Middle frontal gyrus (tissue), 1 donor: ENCODE data around the gene DRAP1.
A peak's percentile ranks its signal among the peaks of the same experiment; 100 is the strongest.

Experiments
- DNase-seq: peaks from one replicate; pipeline ENCODE4 v3.0.0-alpha.2; 2015; ENCODE audit warnings: low spot score; ENCODE audit errors: extremely low spot score

Gene DRAP1

DNA sequence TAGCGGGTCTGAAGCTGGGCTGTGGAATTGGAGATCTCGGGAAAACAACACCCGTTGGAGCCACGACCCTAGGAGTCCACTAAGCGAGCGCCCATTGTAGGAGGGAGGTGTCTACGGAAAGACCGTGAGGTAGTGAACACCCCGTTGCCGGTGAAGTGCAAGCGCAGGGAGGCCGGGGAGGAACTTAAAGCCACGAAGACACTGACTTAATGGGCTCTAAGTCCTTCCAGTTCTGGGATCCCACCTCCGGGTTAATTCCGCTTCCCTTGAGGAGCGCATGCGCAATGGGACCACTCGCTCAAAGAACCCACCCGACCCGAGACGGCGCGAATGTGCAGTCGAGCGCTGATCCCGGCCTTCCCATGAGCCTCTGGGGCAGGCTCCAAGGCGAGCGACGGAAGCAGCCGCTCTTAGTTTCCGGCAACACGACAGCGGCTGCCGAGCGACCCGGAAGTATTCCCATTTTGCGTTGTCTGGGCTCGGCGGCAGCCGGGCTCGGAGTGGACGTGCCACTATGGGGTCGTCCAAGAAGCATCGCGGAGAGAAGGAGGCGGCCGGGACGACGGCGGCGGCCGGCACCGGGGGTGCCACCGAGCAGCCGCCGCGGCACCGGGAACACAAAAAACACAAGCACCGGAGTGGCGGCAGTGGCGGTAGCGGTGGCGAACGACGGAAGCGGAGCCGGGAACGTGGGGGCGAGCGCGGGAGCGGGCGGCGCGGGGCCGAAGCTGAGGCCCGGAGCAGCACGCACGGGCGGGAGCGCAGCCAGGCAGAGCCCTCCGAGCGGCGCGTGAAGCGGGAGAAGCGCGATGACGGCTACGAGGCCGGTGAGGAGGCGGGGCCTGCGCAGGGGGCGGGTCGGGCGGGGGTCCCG, 42.3 kb downstream of the DRAP1 start, which contains the start of gene SART1:
Gene SART1 (plus strand): TSS at position 468 of the 874 bp plus-strand sequence. CDS start 47 bp downstream, at position 515.
- DNase-seq = peak; percentile 98

GRCh38 chr11:65962141-65962564, 42.9 kb downstream of the DRAP1 start:
- DNase-seq = no peak

DNA sequence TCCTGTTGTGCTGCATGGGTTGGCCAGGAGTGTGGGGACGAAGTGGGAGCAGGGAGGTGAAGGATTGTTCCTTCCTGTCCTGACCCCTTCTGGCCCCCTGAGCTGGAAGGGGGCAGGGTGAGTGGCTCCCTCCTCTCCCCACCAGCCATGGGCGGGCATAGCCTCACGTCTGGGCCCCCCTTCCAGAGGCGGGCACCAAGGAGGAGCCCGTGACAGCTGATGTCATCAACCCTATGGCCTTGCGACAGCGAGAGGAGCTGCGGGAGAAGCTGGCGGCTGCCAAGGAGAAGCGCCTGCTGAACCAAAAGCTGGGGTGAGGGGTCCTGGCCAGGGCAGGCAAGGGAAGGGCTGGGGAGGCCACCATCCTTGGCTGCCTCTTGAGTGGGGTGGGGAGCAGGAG, 45.7 kb downstream of the DRAP1 start:
- DNase-seq = no peak

DNA sequence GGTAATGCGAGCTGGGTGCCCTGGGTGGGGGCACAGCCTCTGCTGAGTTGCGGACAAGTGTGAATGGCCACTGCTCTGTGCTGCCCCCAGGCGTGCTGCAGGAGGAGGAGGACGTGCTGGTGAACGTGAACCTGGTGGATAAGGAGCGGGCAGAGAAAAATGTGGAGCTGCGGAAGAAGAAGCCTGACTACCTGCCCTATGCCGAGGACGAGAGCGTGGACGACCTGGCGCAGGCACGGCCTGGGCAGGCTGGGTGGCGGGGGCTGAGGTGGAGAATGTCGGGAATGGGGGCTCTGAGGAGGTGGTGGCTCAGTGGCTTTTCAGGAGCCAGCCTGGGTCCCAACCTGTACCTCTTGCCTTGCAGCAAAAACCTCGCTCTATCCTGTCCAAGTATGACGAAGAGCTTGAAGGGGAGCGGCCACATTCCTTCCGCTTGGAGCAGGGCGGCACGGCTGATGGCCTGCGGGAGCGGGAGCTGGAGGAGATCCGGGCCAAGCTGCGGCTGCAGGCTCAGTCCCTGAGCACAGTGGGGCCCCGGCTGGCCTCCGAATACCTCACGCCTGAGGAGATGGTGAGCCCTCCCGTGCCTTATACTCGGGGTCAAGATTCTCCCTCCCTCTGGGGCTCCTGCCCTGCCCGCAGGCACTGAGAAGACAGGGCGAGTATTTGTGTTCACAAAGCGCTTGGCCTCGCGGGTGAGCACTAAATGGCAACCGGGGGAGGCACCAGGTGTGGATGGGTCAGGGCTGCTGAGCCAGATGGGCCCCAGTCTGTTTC, 46.9 kb downstream of the DRAP1 start:
- DNase-seq = no peak

DNA sequence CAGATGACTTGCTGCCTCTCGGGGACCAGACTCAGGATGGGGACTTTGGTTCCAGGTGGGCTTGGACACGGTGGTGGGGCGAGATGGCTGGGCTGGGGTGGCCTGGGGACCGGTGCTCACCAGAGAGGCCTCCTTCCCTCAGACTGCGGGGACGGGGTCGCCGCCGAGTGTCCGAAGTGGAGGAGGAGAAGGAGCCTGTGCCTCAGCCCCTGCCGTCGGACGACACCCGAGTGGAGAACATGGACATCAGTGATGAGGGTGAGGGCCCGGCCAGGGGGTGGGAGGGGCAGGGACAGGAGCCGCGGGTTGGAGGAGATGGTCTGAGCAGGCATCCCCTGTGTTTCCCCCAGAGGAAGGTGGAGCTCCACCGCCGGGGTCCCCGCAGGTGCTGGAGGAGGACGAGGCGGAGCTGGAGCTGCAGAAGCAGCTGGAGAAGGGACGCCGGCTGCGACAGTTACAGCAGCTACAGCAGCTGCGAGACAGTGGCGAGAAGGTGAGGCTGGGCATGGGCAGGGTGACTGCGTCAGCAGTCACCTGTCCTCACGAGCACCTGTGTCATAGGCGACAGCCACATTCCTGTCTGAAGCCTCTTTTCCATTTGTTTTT, 48.2 kb downstream of the DRAP1 start:
- no peak for DNase-seq

GRCh38 chr11:65968600-65969482, 49.6 kb downstream of the DRAP1 start:
- no peak for DNase-seq
